ENCODE measurements around the gene CHST14. TPM values are rescaled to one million over a fixed set of nuclear protein-coding genes. Genes with fewer than 3 reads are reported as not detected.

CHST14 gene
- total RNA-seq, 2 experiments from 2014 or later = 13.9 to 15.9 TPM

DNA sequence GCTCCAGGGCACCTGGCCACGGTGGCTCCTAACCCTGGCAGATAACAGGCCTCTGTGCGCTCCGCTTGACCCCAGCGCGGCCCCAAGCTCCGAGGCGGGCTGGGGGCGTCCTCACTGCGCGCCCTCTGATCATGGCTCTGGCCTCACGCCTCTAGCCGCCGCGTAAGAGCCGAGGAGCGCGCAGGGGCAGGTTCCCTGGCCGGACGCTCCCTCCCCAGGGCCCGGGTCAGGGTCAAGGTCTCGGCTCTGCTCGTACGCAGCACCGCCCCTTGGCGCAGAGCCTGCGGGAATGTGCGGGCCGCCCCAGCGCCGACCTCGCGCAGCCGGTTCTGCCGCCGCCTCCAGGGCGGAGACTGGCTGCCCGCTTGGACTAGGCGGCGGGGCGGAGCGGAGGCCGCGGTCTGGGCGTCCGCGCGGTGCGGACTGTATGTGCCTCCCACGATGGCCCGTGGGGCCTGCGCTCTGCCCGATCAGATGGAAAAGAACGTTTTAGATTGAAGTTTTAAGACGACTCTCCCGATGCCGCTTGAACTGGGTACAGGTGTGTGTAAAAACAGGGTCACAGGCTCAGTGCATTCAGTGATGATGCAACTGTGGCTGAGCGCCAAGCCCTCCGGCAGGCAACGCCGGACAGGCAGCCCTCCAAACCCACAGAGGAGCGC is 40.8 kb downstream of the CHST14 start:
- peaks cover 68% of the 10 kb centered on the region for H3K27me3 Mint-ChIP-seq
- DNase-seq = peak; percentile 22
- no peak overlapping the region for H3K27ac Mint-ChIP-seq
- POLR2A ChIA-PET = no interaction called here
- no peaks in the 10 kb centered on the region for H3K9me3 Mint-ChIP-seq
- peaks cover 3% of the 10 kb centered on the region for H3K36me3 Mint-ChIP-seq (ENCODE audit: low read depth)
- peak overlapping the region; percentile 63 for H3K4me3 Mint-ChIP-seq
- CTCF ChIA-PET = no interaction called here
- H3K4me1 Mint-ChIP-seq = peaks cover 28% of the 10 kb centered on the region

DNA sequence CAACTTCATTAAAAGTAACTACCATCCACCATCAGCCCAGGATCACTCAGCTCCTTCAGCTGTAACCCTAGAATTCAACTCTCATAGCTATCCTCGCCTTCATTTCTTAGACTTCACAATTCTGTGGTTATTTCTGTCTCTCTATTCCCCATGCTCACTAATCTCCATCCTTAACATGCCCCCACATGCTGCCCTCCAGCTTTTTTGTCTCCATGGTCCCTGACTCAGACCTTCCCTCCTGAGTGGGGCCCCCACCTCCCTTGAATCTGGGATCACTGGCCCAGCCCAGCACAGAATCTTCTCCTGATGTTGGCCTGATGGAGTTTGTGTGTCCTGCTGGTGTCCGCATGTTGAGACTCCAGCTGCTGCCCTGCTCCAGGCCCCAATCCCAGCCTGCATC is 41.7 kb downstream of the CHST14 start:
- peak overlapping the region; percentile 62 for H3K4me3 Mint-ChIP-seq
- peaks cover 21% of the 10 kb centered on the region for H3K4me1 Mint-ChIP-seq
- no peak for DNase-seq
- POLR2A ChIA-PET = interaction anchor here (1.0 kb wide), 1 partner anchor 53 kb away, joined by 3 read pairs; the partner anchor contains the start of gene CCDC32
- H3K27me3 Mint-ChIP-seq = peaks cover 64% of the 10 kb centered on the region
- H3K27ac Mint-ChIP-seq = no peak overlapping the region
- H3K9me3 Mint-ChIP-seq = no peaks in the 10 kb centered on the region
- CTCF ChIA-PET = no interaction called here
- H3K36me3 Mint-ChIP-seq (ENCODE audit: low read depth) = peaks cover 3% of the 10 kb centered on the region

DNA sequence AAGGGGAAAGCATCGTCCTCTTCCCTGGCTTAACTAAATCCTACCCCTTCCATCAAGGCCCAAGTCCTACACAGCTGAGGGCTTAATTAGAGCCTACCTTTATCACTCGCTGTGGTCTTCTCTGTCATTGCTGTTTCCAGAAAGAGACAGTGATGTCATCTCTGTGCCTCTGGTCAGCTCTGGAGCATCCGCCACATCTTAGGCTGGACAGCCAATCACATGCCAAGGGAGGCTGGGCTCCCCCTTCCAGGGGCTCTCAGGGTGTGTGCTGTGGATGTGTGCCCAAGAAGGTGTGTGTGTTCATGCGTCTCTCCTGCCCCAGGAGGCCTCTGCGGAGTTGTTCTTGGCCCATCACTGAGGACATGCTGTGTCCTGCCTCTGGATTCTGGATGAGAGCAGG is 42.8 kb downstream of the CHST14 start:
- Mint-ChIP-seq H3K9me3 (no peaks in the 10 kb centered on the region), H3K4me3 (no peak overlapping the region), H3K27ac (no peak overlapping the region), H3K4me1 (peaks cover 16% of the 10 kb centered on the region), H3K27me3 (peaks cover 53% of the 10 kb centered on the region), H3K36me3 (ENCODE audit: low read depth) (peaks cover 3% of the 10 kb centered on the region)
- no peak for DNase-seq
- POLR2A ChIA-PET = interaction anchor here (1.0 kb wide), 1 partner anchor 52 kb away, joined by 3 read pairs; the partner anchor contains the start of gene CCDC32
- CTCF ChIA-PET = no interaction called here

DNA sequence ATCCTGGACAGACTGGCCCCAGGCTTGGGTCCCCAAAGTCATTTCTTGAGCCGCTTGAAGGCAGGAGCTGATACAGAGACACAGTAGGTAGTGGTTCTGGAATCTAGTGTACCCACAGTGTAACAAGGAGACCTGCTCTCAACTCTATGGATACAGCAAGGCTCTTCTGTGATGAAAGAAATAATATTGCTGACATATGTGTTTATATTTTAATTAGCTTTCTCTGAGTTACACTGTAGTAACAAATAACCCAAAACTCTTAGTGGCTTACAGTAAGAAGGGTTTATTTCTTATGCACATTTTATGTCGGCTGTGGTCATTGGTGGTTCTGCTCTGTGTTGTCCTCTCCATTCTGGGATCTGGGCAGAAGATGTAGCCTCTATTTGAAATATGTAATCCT is 45.5 kb downstream of the CHST14 start:
- Mint-ChIP-seq H3K27ac (no peak overlapping the region), H3K4me3 (no peak overlapping the region), H3K9me3 (no peaks in the 10 kb centered on the region), H3K27me3 (peaks cover 32% of the 10 kb centered on the region), H3K36me3 (ENCODE audit: low read depth) (peaks cover 3% of the 10 kb centered on the region), H3K4me1 (peaks cover 12% of the 10 kb centered on the region)
- ChIA-PET POLR2A (no interaction called here), CTCF (interaction anchor here (1.0 kb wide), 1 partner anchor 74 kb away, joined by 3 read pairs; no protein-coding TSS in a partner anchor)
- DNase-seq = no peak

Other genes with a start within 250 kb of the CHST14 start
- under 1 TPM; 0.20 to 0.65 TPM for gene PAK6, start 231.9 kb upstream of the CHST14 start, total RNA-seq
- gene ANKRD63, start 187.9 kb upstream of the CHST14 start, total RNA-seq = not detected
- gene PLCB2, start 163.0 kb upstream of the CHST14 start, total RNA-seq = 100 to 1,000 TPM; 140 TPM
- gene INAFM2, start 147.3 kb upstream of the CHST14 start, total RNA-seq = 1 to 10 TPM; 8.7 to 8.9 TPM
- gene CCDC9B, start 130.0 kb upstream of the CHST14 start, total RNA-seq = 1 to 10 TPM; 2.0 to 2.6 TPM
- not detected for gene PHGR1, start 120.0 kb upstream of the CHST14 start, total RNA-seq
- gene DISP2, start 112.8 kb upstream of the CHST14 start, total RNA-seq = under 1 TPM; 0.03 to 0.18 TPM
- gene KNSTRN, start 88.3 kb upstream of the CHST14 start, total RNA-seq = 10 to 100 TPM; 54.2 to 54.3 TPM
- 10 to 100 TPM; 38.1 to 38.4 TPM for gene IVD, start 65.2 kb upstream of the CHST14 start, total RNA-seq
- 10 to 100 TPM; 26.0 to 27.0 TPM for gene BAHD1, start 30.0 kb upstream of the CHST14 start, total RNA-seq
- gene CCDC32, start 94.1 kb downstream of the CHST14 start, total RNA-seq = 10 to 100 TPM; 33.2 to 33.7 TPM
- gene RPUSD2, start 98.3 kb downstream of the CHST14 start, total RNA-seq = 10 to 100 TPM; 11.1 to 11.9 TPM
- 10 to 100 TPM; 54.2 to 54.7 TPM for gene KNL1, start 123.3 kb downstream of the CHST14 start, total RNA-seq
- gene RAD51, start 224.2 kb downstream of the CHST14 start, total RNA-seq = 10 to 100 TPM; 50.9 to 60.4 TPM